BLaER1 (cell line): Measurements from ENCODE around the gene MLIP.

ENCODE experiments used
- H3K27ac ChIP-seq: shearing (Covaris generic); formaldehyde crosslinking; 2 replicates; pipeline ENCODE4 v1.8.1; 2022
- H3K27me3 ChIP-seq: shearing (Covaris generic); formaldehyde crosslinking; 2 replicates; pipeline ENCODE4 v1.8.1; 2022
- H3K36me3 ChIP-seq: shearing (Covaris generic); formaldehyde crosslinking; 2 replicates; pipeline ENCODE4 v1.8.1; 2022
- H3K4me1 ChIP-seq: shearing (Covaris generic); formaldehyde crosslinking; 2 replicates; pipeline ENCODE4 v1.8.1; 2022
- H3K4me2 ChIP-seq: shearing (Covaris generic); formaldehyde crosslinking; 2 replicates; pipeline ENCODE4 v1.8.1; 2022
- H3K4me3 ChIP-seq: shearing (Covaris generic); formaldehyde crosslinking; 2 replicates; pipeline ENCODE4 v1.8.1; 2022
- H3K9ac ChIP-seq: shearing (Covaris generic); formaldehyde crosslinking; 2 replicates; pipeline ENCODE4 v1.8.1; 2022
- H3K9me3 ChIP-seq: shearing (Covaris generic); formaldehyde crosslinking; 2 replicates; pipeline ENCODE4 v1.8.1; 2022
- H4K20me1 ChIP-seq: shearing (Covaris generic); formaldehyde crosslinking; 2 replicates; pipeline ENCODE4 v1.8.1; 2022
- Cebpa-rat ChIP-seq: shearing (Covaris generic); IDR thresholded peaks from 2 replicates; pipeline ENCODE4 v1.8.1; 2022

Gene MLIP

GRCh38 chr6:54216336-54216735 lies 105.1 kb downstream of the MLIP start:
- Histone ChIP-seq H3K4me1 (peaks cover 21% of the 10 kb centered on the region), H3K9me3 (no peaks in the 10 kb centered on the region), H3K36me3 (no peaks in the 10 kb centered on the region), H3K9ac (no peak overlapping the region), H3K4me3 (no peak overlapping the region), H3K4me2 (no peak overlapping the region), H3K27ac (no peak overlapping the region), H4K20me1 (no peaks in the 10 kb centered on the region), H3K27me3 (no peaks in the 10 kb centered on the region)
- no peak for TF ChIP-seq Cebpa-rat

GRCh38 chr6:54217018-54217417 lies 105.8 kb downstream of the MLIP start:
- H3K4me3 ChIP-seq = no peak overlapping the region
- H3K4me1 ChIP-seq = peaks cover 21% of the 10 kb centered on the region
- no peaks in the 10 kb centered on the region for H3K9me3 ChIP-seq
- H4K20me1 ChIP-seq = no peaks in the 10 kb centered on the region
- H3K27me3 ChIP-seq = no peaks in the 10 kb centered on the region
- no peak overlapping the region for H3K9ac ChIP-seq
- H3K27ac ChIP-seq = peak overlapping the region; percentile 13; the same call in 1 of the 2 replicates
- TF ChIP-seq Cebpa-rat = no peak
- no peaks in the 10 kb centered on the region for H3K36me3 ChIP-seq
- peak overlapping the region; percentile 61 for H3K4me2 ChIP-seq

- H3K9me3 ChIP-seq = no peaks in the 10 kb centered on the region
- no peaks in the 10 kb centered on the region for H4K20me1 ChIP-seq
- no peaks in the 10 kb centered on the region for H3K27me3 ChIP-seq
- no peak for TF ChIP-seq Cebpa-rat
- H3K4me3 ChIP-seq = no peak overlapping the region
- no peak overlapping the region for H3K4me2 ChIP-seq
- no peaks in the 10 kb centered on the region for H3K36me3 ChIP-seq
- peaks cover 15% of the 10 kb centered on the region for H3K4me1 ChIP-seq
- H3K9ac ChIP-seq = no peak overlapping the region
- no peak overlapping the region for H3K27ac ChIP-seq
Measured at GRCh38 chr6:54222217-54222616, 111.0 kb downstream of the MLIP start.

- no peak overlapping the region for H3K27ac ChIP-seq
- no peaks in the 10 kb centered on the region for H3K9me3 ChIP-seq
- no peak overlapping the region for H3K4me2 ChIP-seq
- H3K9ac ChIP-seq = no peak overlapping the region
- H3K4me3 ChIP-seq = no peak overlapping the region
- H3K4me1 ChIP-seq = peaks cover 11% of the 10 kb centered on the region
- no peak for TF ChIP-seq Cebpa-rat
- H3K27me3 ChIP-seq = no peaks in the 10 kb centered on the region
- H3K36me3 ChIP-seq = no peaks in the 10 kb centered on the region
- H4K20me1 ChIP-seq = no peaks in the 10 kb centered on the region
Measured at GRCh38 chr6:54232703-54233102, 121.5 kb downstream of the MLIP start.

GRCh38 chr6:54234539-54234938 lies 123.3 kb downstream of the MLIP start:
- H3K27ac ChIP-seq = no peak overlapping the region
- 0 out of 2 replicates have a peak overlapping the region, but pooled peaks have one; percentile 3 for H3K4me2 ChIP-seq
- no peak for TF ChIP-seq Cebpa-rat
- no peaks in the 10 kb centered on the region for H3K9me3 ChIP-seq
- H3K36me3 ChIP-seq = no peaks in the 10 kb centered on the region
- no peaks in the 10 kb centered on the region for H4K20me1 ChIP-seq
- H3K27me3 ChIP-seq = no peaks in the 10 kb centered on the region
- H3K4me3 ChIP-seq = no peak overlapping the region
- peaks cover 25% of the 10 kb centered on the region for H3K4me1 ChIP-seq
- H3K9ac ChIP-seq = no peak overlapping the region

GRCh38 chr6:54236984-54237383 lies 125.7 kb downstream of the MLIP start:
- H3K4me2 ChIP-seq = no peak overlapping the region
- no peak for TF ChIP-seq Cebpa-rat
- no peaks in the 10 kb centered on the region for H3K27me3 ChIP-seq
- no peaks in the 10 kb centered on the region for H4K20me1 ChIP-seq
- H3K27ac ChIP-seq = no peak overlapping the region
- H3K9me3 ChIP-seq = no peaks in the 10 kb centered on the region
- H3K9ac ChIP-seq = no peak overlapping the region
- H3K4me3 ChIP-seq = no peak overlapping the region
- no peaks in the 10 kb centered on the region for H3K36me3 ChIP-seq
- peaks cover 25% of the 10 kb centered on the region for H3K4me1 ChIP-seq

- Histone ChIP-seq H3K36me3 (no peaks in the 10 kb centered on the region), H3K9me3 (no peaks in the 10 kb centered on the region), H3K4me3 (no peak overlapping the region), H3K27me3 (no peaks in the 10 kb centered on the region), H4K20me1 (no peaks in the 10 kb centered on the region), H3K27ac (no peak overlapping the region), H3K4me2 (peak overlapping the region; percentile 17), H3K4me1 (peaks cover 25% of the 10 kb centered on the region), H3K9ac (no peak overlapping the region)
- no peak for TF ChIP-seq Cebpa-rat
Measured at GRCh38 chr6:54238396-54238795, 127.2 kb downstream of the MLIP start.

GRCh38 chr6:54243699-54244098 lies 132.5 kb downstream of the MLIP start:
- Histone ChIP-seq H3K9ac (no peak overlapping the region), H3K36me3 (no peaks in the 10 kb centered on the region), H3K27ac (no peak overlapping the region), H3K9me3 (no peaks in the 10 kb centered on the region), H3K4me2 (no peak overlapping the region), H4K20me1 (no peaks in the 10 kb centered on the region), H3K27me3 (no peaks in the 10 kb centered on the region), H3K4me1 (peaks cover 11% of the 10 kb centered on the region), H3K4me3 (no peak overlapping the region)
- no peak for TF ChIP-seq Cebpa-rat

GRCh38 chr6:54244430-54244829 lies 133.2 kb downstream of the MLIP start:
- Histone ChIP-seq H3K4me1 (peaks cover 15% of the 10 kb centered on the region), H3K9me3 (no peaks in the 10 kb centered on the region), H3K4me2 (no peak overlapping the region), H4K20me1 (no peaks in the 10 kb centered on the region), H3K4me3 (no peak overlapping the region), H3K9ac (no peak overlapping the region), H3K27me3 (no peaks in the 10 kb centered on the region), H3K36me3 (no peaks in the 10 kb centered on the region), H3K27ac (no peak overlapping the region)
- TF ChIP-seq Cebpa-rat = no peak

GRCh38 chr6:54245265-54245664 lies 134.0 kb downstream of the MLIP start:
- no peak overlapping the region for H3K4me2 ChIP-seq
- H3K27ac ChIP-seq = no peak overlapping the region
- H4K20me1 ChIP-seq = no peaks in the 10 kb centered on the region
- no peaks in the 10 kb centered on the region for H3K9me3 ChIP-seq
- no peak overlapping the region for H3K9ac ChIP-seq
- H3K4me1 ChIP-seq = peaks cover 17% of the 10 kb centered on the region
- H3K4me3 ChIP-seq = no peak overlapping the region
- no peaks in the 10 kb centered on the region for H3K36me3 ChIP-seq
- TF ChIP-seq Cebpa-rat = no peak
- H3K27me3 ChIP-seq = no peaks in the 10 kb centered on the region

GRCh38 chr6:54248319-54248718 lies 137.1 kb downstream of the MLIP start:
- Histone ChIP-seq H3K4me1 (peaks cover 17% of the 10 kb centered on the region), H3K4me3 (no peak overlapping the region), H3K36me3 (no peaks in the 10 kb centered on the region), H3K27ac (no peak overlapping the region), H3K27me3 (no peaks in the 10 kb centered on the region), H3K9me3 (no peaks in the 10 kb centered on the region), H4K20me1 (no peaks in the 10 kb centered on the region), H3K9ac (no peak overlapping the region), H3K4me2 (peak overlapping the region; percentile 49)
- no peak for TF ChIP-seq Cebpa-rat
